Omental fat pad (tissue), 4 donors: Measurements from ENCODE around the gene TMEM185A. TPM values are rescaled to one million over a fixed set of nuclear protein-coding genes. Genes with fewer than 3 reads are reported as not detected.
"Not testable (repeated sequence)": the region's sequence is repeated elsewhere in the genome, so short reads cannot be mapped to it uniquely, and the experiment has no call there.

ENCODE experiments used
- ATAC-seq: fragments of 150-250 bp; one replicate; pipeline ENCODE4 v1.9.1; 2016; ENCODE audit warnings: mild to moderate bottlenecking, moderate library complexity; ENCODE audit not compliant: low FRiP score
- DNase-seq: peaks from one replicate; pipeline ENCODE4 v3.0.0-alpha.2; 2019; ENCODE audit warnings: low spot score
- total RNA-seq, 4 donors: library from RNA; depleted of rRNA; stranded (reverse); fragments of >200 nt; gene quantifications; one replicate each; pipeline ENCODE4 v1.1.0, GENCODE V29; 2016

The TMEM185A gene
- total RNA-seq, 4 donors from 2014 or later, result 10.3 to 21.0 (median 16.3) TPM

- DNase-seq, ATAC-seq: not testable (repeated sequence)
These were observed 81.1 kb downstream of the TMEM185A start for GRCh38 chrX:149550454-149550853.

- ATAC-seq, DNase-seq: not testable (repeated sequence)
These were observed 81.9 kb downstream of the TMEM185A start, which contains the start of gene HSFX3 for GRCh38 chrX:149549701-149550100. TSS of gene HSFX3 (minus strand) at chrX:149549924. CDS start at chrX:149549852, 72 bp downstream.

- not testable (repeated sequence) for ATAC-seq, DNase-seq
These were observed 83.8 kb downstream of the TMEM185A start for GRCh38 chrX:149547782-149548181.

GRCh38 chrX:149546962-149547361, 84.6 kb downstream of the TMEM185A start:
- ATAC-seq, DNase-seq: not testable (repeated sequence)

Other genes starting within 250 kb of the TMEM185A start
- 10 to 100 TPM; 39.0 to 67.5 (median 56.1) TPM for gene IDS, start 126.5 kb downstream of the TMEM185A start, total RNA-seq
- gene EOLA1, start 90.8 kb downstream of the TMEM185A start, total RNA-seq, result 10 to 100 TPM in 2 of 4 donors, 1 to 10 TPM in 2; 9.0 to 30.2 (median 10.3) TPM
- gene HSFX3, start 81.9 kb downstream of the TMEM185A start, total RNA-seq, result not detected
- gene MAGEA9B, start 44.3 kb downstream of the TMEM185A start, total RNA-seq, result not detected
- under 1 TPM in 1 of 4 donors, not detected in 3; 0.63 TPM for gene HSFX2, start 36.5 kb downstream of the TMEM185A start, total RNA-seq
- gene MAGEA11, start 80.3 kb upstream of the TMEM185A start, total RNA-seq, result not detected
- 1 to 10 TPM in 1 of 4 donors, under 1 TPM in 2, not detected in 1; 0.24 to 1.4 (median 0.56) TPM for gene HSFX1, start 142.3 kb upstream of the TMEM185A start, total RNA-seq
- gene MAGEA9, start 150.1 kb upstream of the TMEM185A start, total RNA-seq, result not detected
- gene MAGEA8, start 249.4 kb upstream of the TMEM185A start, total RNA-seq, result not detected